HG03571 (cell line): ENCODE data around the gene KCNH5.

Experiments used
- ATAC-seq: cut with Tn5 transposase; IDR thresholded peaks from one replicate; pipeline ENCODE4 v1.9.1; 2021; ENCODE audit not compliant: unreplicated experiment

KCNH5 gene

DNA sequence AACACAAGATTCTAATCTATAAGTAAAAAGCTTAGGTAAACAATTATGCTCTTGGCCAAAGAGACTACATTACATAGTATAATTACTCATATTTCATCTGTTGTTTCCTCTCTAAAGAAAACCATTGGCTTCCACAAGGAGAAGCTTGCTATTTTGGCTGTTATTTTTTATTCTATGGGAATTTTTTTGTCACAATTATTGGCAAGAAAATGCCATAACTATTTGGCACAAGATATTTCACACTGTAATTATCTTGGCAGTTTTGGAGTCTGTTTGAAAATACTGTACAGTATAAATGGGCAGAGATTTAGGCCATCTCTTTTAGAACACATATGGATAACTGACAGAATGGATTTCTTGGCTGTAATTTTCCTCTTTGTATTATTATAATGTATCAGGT, 51.2 kb downstream of the KCNH5 start:
- ATAC-seq: no peak

DNA sequence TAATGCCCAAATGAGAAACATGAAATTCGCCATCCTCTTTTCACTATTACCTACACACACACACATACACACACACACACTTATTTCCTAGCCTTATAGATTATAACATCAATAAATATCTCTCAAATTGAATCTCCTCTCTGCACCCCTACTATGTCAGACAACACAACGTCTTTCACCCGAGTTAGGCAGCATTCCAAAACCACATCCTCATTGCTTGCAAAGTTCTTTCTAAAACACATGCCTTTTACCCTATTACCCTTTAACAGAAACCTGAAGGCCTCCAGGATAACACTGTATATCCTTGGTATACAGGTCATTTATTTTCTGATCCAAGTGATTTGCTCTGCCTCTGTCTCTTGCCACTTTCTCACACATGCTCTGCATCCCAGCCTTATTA, 56.3 kb downstream of the KCNH5 start:
- no peak for ATAC-seq

DNA sequence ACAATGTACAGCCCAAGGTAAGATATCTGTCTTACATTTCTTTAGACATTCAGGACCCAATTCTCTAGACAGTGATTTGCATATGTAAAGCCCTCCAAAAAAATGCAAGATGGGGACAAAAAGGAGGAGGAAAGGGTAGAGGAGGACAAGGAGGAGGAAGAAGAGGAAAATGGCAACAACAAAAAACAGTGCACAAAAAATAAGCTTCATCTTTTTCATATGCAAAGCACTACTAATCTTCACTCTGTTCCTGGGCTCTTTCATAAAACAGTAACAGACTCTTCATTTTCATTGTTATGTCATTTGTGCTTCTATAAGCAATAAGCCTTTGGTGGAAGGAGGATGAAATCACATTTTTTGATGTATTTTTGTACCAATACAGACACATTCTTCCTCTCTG, 61.4 kb downstream of the KCNH5 start:
- ATAC-seq: no peak

DNA sequence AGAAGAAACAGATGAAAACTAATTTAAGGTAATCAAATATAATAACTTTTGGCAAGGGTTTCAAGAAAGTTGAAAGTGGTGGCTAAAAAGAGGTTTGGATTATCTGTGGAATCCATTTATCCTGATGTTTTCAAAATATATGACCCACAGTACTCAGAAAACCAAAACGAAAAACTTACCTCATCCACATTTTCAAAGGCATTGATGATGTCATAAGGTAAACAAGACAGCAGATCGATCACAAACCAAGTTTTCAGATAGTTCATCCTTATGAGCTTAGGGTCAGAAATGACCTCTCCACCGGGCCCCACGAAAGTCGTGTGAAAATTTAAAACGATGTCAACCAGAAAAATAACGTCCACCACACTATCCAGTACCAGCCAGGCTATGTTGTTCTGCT, 64.6 kb downstream of the KCNH5 start:
- no peak for ATAC-seq

DNA sequence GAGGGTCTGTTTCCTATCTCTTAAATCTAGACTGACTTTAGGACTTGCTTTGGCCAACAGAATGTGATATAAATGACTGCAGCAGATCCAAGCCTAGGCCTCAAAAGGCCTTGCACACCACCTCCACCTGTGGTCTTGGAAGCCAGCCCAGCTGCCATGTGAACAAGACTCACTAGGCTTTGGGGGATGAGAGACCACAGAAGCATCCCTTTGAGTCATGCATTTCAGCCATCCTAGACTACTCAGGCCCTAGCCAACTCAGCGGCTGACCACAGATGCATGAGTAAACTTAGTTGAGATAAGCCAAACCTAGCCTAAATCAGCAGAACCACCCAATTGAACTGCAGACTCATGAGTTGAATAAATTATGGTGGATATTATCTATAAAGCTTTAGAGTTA, 87.7 kb downstream of the KCNH5 start:
- ATAC-seq: no peak

DNA sequence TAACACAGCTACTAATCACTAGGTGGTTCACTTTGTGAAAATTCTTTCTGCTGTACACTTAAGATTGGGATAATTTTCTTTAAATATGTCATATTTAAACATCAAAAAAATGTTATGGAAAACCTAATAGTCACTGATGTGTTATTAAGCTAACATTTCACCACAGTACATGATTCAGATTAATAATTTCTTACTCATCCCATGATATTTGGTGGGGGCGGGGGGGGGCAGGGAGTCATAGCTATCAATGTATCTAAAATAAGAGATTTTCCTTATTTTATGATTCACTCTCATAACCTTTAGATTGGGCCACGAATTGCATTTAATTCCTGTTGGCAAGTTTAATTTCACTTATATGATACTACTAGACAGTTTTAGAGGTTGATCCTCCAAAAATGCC, 88.8 kb downstream of the KCNH5 start:
- ATAC-seq: no peak

DNA sequence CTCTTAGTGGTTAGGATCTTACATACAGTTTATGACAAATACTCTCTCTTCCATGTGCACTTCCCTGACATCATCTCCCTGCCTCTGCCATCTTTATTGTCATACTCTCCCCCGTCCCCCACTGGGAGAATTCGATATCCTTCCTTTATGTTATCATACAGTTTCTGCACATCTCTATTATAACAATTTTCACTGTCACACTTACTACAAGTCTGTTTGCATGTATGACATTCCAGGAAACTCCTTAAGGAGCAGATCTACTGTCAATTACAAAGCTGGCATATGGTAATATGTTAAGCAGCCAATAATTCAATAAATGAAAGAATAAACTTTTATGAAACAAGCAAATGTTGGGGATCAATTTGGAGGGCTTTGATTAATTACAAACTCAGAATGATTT, 91.1 kb downstream of the KCNH5 start:
- ATAC-seq: no peak

DNA sequence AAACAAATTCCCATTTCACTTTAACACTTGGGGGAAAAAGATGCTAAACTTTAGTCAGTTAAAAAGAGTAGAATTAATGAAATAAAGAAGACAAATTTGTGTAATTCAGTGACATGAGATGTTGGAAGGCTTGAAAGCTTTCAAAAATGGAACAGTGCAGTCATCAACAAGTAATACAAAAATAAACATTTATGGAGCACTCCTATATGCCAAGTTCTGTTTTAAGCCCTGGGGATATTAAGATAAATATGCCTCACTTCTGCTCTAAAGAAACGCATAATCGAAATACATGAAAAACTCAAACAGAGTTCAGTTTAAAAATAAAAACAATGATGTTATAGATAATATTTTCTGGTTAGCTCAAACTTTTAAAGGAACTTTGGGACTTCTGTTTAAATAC, 93.0 kb downstream of the KCNH5 start:
- no peak for ATAC-seq

DNA sequence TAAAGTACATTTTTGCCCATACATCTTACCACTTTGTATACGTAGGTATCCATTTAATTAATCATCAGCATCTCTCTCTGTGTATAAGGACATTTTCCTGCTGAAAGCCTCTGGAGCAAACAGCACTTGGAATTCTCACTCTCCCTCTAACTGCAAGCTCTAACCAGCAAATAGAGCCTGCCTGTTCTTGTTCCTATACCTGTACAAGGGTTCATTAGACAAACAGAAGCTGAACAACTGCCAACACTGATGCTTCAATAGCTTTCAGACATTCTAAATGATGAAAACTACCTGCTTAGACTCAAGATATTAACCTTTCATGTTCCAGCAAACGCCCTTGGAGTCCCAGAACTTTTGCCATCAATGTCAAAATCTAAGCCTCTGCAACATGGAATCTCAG, 98.0 kb downstream of the KCNH5 start:
- no peak for ATAC-seq

DNA sequence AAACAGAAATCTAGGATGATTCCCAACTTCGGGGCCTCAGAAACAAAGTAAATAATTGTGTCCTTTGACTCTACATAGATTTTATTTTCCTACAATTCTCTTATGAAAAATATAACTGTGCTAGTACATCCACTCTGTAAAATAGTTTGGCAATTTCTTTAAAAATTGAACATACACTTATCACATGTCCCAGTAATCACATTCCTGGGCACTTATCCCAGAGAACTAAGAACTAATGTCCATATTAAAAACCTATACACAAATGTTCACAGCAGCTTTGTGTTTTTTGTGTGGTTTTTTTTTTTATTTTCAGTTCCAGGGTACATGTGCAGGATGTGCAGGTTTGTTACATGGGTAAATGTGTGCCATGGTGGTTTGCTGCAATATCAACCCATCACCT, 99.0 kb downstream of the KCNH5 start:
- ATAC-seq: no peak

DNA sequence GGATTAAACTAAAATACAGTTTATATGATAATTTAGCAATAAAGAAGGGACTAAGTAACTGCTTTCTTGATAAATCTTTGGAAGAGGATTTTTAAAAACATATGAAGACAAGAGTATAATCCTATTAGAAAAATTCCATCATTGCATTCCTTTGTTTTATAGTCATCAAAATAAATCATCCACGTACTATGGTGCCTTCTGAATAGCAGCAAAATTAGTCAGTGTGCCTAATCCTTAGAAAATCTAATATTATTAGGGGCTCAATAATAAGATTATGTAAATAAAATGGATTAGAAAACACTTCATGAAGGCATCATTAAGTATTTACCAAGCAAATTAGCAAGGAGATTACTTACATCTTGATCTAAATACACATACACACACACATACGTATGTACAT, 102.1 kb downstream of the KCNH5 start:
- no peak for ATAC-seq

DNA sequence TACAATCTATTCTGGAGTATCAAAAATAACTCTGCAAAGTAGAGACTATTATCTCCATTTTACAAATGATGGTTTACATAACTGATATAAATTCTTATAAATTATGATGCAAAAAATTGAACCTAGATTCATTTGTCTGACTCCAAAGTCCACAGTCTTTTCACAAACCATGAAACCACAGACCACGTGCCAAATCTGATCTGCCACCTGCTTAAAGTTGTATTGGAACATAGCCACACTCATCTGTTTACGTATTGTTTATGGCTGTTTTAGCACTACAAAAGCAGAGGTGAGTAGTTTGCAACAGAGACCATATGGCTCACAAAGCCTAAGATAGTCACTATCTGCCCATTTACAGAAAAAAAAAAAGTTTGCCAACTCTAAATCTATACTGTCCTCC, 105.3 kb downstream of the KCNH5 start:
- no peak for ATAC-seq

DNA sequence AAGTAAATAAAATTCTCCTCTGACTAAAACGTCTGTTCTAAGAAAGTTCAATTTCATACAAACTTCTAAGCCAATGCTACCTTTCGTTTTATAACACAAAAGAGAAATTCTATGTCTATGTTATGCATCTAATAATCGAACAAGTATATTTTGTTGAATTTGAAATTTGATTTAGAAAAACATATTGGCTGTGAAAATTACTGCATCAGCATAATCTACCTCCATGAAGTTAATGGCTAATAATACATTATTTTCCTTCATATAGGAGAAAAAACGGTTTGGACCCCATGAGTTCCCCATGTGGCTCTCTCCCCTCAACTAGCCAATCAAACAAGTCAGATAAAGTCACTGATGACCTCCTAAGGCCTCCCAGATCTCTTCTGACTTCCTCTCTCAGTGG, 106.5 kb downstream of the KCNH5 start:
- ATAC-seq: no peak

DNA sequence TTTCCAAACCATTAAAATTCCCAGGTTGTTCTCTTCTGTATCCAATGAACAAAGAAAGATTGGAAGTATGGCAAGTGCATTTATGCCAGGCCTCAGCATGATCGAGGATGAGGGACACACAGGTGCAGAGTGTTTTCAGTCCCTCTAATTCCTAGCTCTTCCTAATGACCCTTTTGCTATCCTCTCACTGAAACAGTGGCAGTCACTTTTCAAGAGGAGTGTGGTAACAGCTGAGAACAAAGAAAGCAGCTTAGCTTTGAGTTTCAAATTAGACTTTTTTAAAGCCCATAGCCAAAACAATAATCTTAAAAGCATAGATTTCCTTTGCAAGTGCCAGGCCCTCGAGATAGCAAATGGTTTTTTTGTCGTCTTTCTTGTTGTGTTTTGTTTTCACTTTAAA, 110.8 kb downstream of the KCNH5 start:
- ATAC-seq: no peak

DNA sequence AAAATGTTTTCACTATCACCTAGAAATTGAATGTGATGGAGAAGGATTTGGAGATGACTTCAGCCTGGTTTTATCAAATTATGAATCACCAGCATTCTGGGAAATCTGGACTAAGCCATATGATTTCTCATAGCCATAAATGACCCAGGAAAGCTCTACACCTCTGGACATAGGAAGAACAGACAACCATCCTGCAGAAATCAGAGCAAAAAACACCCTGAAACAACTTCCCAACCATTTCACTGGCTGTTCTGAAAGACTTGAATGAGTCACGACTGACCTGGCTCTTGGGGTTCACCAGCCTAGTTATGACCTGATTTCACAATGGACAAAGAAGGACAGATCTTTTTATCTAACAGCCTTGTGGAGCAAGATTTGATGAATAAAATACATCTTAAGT, 123.8 kb downstream of the KCNH5 start:
- ATAC-seq: no peak

DNA sequence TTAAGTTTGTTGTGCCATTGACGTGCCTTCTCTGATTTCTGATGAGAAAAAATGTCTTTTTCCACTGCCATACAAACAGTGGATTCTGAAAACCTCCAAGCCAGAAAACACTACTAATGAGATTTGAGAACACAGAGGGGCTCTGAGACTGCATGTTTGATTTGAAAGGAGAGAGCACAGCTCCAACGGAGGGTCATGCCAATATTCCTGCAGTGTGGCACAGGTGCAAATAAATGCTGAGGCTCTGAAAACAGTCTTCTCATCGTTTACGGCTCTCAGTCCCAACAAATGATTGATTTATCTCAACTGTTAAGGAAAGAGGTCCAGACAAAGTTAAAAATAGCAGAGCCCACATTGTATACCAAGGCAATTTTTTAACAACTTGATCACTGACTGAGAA, 128.7 kb downstream of the KCNH5 start:
- no peak for ATAC-seq

DNA sequence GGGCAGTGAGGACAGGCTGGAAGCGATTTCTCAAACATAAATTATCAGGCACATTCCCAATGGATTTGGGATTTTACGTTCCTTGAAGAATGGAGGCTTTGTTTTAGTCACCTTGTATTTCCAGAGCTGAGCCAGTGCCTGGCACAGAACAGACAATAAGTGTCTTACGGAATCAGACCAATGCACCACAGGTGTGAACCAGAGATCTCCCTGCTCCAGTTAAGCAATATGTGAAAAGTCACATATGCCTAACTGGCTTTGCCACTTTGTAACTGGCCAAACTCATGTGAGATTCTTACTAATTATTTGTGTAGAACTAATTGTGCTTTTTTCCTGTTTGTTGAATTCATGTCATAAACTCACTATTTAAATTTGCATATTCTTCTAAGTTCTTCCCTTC, 130.4 kb downstream of the KCNH5 start:
- ATAC-seq: no peak

DNA sequence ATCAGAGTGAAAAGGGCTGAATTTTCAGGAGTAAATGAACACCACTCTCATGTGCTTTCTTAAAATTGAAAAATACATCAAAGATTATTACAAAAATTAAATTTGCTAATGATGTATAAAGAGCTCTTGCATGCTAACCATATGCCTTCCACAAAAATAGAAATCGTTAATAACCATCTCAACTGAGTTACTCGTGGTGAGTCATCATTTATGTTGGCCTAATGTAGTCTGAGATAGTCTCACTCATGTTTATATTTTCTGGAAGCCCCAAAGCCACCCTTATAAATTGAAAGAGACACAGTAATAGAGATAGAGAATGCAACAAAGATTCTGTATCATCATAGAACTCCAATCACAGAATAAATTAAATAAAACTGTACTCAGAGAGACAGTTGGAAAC, 131.2 kb downstream of the KCNH5 start:
- ATAC-seq: no peak

DNA sequence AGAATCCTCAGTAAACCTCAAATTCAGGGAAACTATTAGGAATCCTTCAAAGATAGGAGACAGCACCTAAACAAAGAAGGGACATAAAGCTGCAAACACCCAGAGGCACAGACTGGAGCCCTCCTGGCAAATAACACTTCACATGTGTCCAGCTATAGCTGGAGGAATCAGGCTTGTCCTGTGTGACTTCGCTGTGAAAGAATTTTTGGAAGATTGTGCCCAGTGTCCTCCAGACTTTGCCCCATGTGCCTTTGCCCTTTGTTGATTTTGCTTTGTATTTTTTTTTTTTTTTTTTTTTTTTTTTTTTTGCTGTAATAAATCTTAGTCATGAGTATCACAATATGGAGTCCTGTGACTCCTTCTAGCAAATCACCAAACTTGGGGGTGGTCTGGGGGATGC, 136.8 kb downstream of the KCNH5 start:
- no peak for ATAC-seq

DNA sequence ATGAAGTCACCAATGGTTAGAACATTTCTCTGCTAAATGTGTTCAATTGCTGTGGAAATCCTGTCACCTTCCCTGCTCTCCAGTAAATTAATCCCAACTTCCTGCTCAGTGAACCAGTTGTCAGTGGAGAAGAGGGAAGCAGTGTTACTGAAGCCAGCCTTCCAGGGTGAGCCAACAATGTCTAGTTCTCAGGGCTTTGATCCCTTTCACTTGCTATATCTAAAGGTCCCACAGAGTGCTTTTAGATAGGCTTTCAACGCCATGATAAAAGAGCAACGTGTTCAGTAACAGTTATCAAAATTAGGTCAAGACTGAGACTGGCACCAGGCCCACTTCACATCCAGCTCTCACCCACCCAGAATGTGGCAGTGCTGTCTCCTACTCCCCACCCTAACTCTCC, 139.7 kb downstream of the KCNH5 start:
- no peak for ATAC-seq

DNA sequence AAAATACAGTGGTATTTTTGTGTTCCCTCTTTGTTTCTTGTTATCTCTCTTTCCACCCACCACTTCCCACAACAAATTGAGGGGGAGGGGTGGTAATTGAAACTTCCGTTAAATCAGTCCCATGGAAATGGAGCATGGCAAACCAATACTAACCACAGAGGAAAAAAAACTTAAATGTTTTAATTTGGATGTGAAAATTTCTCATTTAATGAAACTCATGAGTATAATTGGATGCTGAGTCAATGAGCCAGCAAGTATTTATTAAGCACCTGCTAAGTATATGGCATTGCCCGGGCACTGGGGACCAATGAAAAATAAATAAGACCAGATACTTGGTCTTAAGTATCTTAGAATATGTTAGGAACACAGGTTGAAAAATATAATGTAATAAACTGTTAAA, 147.5 kb downstream of the KCNH5 start:
- ATAC-seq: no peak

DNA sequence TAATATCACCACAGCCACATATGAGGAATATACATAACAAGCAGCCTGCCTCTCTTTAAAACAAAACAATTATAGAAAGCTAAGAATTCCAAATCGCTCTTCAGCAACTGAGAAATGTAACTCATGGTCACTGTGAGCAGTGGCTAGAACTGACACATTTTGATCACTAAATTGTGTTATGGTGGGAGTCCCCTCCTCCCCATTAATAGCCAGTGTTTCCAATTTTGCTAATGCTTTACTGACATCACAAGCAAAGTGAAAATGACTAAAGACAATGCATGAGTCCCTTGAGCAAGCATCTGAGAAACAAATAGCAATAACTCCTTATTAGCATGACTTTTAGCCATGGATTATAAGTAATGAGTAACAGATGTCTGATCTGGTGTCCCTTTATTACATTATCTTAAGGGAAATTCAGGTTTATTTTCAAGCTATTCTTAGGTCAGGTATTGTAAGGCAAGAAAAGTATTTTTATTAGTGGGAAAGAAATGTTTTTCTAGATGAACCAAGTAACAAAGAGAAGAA, 148.3 kb downstream of the KCNH5 start:
- no peak for ATAC-seq

DNA sequence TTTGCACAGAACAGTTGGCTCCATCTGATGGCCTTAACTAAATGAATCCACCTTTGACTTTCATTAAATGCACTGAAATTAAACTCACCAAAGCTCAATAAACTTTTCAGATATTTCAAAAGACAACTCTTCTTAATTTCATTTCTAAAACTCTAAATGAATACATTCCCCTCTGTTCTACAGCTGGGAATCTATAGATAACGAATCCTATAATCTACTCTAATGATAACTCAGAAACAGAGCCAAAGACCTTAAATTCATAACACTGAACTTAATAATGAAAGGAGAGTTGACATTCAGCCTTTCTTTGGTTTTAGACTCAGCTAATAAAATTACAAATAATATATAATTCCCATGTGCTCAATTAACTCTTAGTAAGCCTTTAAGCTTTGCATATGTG, 150.5 kb downstream of the KCNH5 start:
- no peak for ATAC-seq

DNA sequence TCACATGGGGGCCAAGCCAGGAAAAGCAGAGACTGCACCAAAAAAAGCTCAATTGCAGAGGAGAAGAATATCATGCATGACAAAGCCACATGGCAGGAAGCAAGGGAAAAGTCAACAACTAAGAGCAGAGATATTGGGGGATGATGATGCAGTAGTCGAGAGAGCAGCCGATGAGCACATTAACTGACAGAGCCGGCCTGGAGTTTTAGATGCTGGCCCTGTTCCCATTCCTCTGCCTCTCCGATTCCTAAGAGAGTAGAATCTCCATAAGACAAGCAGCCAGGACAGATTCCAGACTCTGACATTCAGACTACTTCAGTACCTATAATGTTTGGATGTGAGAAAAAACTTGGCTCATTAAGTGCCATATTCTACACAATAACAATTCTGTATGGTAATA, 155.9 kb downstream of the KCNH5 start:
- no peak for ATAC-seq
